Stimulated activated CD4-positive, alpha-beta T cell treated with anti-CD3 and anti-CD28 coated beads, TNF-alpha, amount 100 ng/mL, for 48 hours (primary cell): ENCODE results near the gene TNS3.

Experiments
- DNase-seq, 3 donors: peaks; one replicate each; pipeline ENCODE4 v3.0.0-alpha.2; 2020; ENCODE audit warnings: low read depth in 3 of 3

TNS3 gene

GRCh38 chr7:47385536-47386125 lies 196.3 kb downstream of the TNS3 start:
- no peak for DNase-seq

GRCh38 chr7:47384755-47385535 lies 197.0 kb downstream of the TNS3 start:
- DNase-seq = no peak

DNA sequence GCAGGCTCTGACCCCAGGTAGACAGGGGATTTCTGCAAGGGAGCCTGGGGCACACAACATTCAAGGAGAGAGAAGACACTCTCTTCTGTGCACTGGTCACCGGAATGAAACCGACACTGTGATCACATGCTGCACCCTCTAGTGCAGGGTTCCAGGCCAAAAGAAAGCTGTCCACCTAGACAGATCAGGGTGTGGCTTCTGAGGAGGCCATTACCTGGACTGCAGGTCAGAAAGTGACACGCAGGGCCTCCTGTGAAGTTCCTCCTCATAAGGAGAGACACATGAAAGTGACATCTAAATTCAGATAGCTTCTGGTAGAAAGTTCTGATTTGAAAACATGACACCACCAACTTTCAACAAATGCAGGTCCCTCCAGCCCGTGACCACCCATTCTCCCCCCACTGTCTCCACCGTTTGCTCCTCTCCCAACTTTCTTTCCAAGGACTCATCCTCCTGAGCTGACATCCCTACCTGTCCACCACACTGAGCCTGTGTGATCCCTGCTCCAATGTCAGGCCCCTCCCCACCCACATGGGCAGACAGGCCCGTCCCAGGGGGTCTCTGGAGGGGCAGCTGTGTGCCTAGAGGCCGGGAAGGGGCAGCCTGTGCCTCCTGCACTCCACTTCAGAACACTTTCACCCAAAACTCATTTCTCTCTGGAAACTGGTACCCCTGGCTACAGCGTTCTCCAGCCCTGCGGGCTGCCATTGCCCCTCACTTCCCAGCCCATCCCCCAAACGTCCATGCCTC lies 198.0 kb downstream of the TNS3 start:
- DNase-seq = no peak

- DNase-seq = no peak
Measured at GRCh38 chr7:47383072-47383471, 198.8 kb downstream of the TNS3 start.

GRCh38 chr7:47382200-47382599 lies 199.7 kb downstream of the TNS3 start:
- no peak for DNase-seq

- no peak for DNase-seq
Measured at GRCh38 chr7:47381134-47381495, 200.8 kb downstream of the TNS3 start.

DNA sequence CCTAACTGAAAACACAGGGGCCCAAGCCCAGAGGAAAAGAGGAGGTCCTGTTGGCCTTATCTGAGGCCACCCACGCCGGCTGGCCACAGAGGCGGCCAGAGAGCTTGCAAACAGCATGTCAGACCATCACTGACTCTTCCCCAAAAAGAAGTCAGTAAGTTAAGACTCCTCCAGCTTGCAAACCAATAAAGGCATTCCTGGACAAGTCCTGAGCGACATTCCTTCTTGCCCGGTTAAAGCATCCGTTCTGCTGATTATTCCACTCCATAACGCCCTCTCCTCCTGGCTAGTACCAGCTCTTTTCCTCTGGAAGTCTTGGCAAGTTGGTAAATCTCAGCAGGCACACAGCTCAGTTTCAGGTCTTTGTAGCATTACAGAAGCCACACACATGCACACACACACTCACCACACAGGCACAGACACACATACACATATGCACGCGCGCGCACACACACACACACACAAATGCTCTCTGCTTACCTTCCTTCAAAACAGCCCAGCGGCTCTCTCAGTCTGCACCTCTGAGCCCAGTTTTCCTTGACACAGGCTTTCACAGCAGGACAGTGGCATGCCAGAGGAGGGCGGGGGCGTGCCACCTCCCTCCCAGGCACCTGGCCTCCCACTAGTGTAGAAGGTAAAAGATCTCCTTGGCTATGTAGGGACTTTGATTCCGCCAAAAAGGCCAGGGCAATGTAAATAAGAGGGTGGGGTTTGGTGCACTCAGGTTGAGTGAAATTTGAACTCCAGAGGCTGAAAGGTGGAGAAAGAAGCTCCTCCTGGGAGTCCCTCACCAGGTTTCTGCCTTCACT lies 201.4 kb downstream of the TNS3 start:
- no peak for DNase-seq

DNA sequence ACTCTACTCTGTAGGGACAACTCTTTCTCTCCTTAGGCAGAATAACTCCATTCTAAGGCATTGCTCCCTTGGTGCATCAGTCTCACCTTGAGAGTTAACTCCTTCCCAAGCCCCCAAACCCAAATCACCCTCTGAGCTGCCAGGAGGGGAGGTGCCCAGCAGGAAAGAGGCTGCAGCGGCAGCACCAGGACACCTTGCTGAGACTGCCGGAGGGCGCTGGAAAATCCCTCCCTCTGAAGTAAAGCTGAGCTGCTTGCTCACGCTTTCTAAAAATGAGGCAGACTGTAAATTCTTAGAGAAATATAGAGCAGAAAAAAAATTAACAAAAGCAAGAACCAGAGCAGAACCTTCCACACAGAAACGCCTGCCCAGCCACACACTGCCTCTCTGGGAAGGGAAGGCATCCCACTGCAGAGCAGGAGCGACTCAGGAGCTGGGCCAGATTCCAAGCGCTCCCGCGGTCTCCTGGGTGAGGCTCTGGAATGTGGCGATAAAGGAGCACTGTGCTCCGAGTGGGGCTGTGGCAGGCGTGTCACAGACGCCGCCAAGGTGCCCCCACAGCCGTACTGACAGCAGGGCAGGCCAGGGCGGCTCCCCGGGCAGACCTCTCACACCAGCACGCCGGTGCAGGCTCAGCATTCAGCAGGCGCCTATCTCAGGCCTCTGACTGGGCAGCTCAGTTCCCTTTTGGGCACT lies 202.1 kb downstream of the TNS3 start:
- no peak for DNase-seq

DNA sequence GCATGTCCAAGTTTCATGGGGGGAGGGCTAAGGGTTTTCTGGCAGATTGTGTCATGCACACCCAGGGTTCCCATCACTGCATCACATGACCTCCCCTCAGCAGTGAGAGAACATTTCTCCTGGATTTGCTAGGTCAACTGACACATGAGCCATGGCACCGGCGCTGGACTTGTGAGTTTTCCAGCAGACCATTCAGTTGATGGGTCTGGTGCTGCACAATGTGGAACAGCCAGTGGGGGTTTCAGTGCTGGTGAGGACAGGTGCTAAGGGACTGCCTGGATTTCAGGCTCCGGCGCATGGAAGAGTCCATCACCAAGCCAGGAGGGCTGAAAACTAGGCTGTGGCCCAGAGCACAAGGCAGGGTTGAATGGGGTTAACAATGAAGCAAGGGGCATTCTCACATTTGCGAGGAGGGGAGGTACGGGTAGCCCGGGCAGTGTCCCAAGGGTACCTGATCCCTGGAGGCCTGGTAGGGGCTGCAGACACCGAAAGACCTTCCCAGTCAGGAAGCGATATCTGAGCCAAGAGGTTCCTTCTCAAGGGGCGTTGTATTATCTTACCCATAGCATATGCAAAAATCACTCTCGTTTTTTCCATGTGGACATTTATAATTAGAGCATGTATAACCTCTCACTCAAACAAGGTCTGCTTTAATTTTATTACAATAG lies 203.0 kb downstream of the TNS3 start:
- no peak for DNase-seq

DNA sequence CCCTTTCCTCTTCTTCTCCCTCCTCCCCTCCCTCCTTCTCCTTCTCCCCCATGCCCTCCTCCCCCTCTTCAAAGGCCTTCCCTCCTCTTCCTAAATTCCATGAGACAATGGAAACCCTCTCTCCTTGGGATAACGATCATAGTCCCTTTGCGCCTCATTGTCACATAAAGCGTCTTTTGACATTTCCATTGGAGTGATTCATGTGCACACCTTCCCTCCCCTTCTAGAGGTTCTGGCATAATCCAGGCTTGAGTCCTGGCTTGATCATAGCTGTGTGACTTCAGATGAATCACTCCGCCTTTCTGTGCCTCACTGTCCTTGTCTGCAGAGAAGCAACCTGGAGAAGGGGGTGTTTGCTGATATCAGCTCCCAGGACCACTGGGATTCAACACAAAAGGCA lies 204.2 kb downstream of the TNS3 start:
- DNase-seq = no peak

- DNase-seq = no peak
Measured at GRCh38 chr7:47376991-47377616, 204.8 kb downstream of the TNS3 start.

GRCh38 chr7:47375121-47375938 lies 206.6 kb downstream of the TNS3 start:
- DNase-seq = no peak

GRCh38 chr7:47374538-47374937 lies 207.4 kb downstream of the TNS3 start:
- DNase-seq = no peak

GRCh38 chr7:47373871-47374451 lies 207.9 kb downstream of the TNS3 start:
- no peak for DNase-seq

GRCh38 chr7:47371733-47372368 lies 210.1 kb downstream of the TNS3 start:
- no peak for DNase-seq

DNA sequence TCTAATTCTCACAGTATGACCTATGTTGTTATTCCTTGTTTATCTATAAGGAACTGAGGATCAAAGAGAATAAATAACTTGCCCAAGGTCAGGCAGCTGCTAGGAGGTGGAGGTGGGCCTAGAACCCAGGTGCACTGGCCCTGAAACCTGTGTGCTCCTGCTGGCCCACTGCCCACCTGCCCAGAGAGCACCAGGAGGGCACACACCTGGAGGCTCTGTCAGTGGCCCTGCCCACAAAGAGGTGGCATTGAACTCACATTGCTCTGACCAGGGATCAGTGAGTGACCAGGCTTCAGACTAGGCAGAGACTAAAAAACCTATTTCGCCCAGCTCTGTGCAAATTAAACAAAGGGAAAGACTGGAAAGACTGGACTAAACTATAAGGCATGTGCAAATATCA lies 210.6 kb downstream of the TNS3 start:
- DNase-seq = no peak

DNA sequence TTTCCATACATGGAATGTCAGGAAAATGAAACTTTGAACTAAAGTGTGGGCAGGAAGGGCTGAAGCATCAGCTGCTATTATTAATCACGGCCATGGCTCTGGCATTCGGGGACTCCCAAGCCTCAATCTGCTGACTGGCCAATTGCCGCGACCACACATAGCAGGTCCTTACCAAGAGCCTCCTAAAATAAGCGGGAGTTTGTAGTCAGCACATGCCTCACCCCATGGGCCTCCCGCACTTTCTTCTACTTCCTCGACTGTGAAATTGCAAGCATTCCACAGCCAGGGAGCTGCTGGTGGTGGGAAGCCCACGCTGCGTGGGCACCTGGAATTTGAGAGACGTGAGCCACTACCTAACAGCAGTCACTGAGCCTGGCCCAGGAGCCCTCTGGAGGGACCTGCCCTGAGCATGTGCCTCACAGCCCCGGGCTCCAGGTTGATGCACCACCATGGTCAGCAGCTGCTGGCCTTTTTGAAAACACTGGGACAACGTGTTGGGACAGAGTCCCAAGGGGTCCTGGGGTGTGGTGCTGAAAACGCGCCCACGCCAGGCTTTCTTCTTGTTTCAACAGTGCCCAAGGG lies 211.4 kb downstream of the TNS3 start:
- DNase-seq = no peak

- DNase-seq = no peak
Measured at GRCh38 chr7:47369736-47370135, 212.2 kb downstream of the TNS3 start.
